HCT116 (cell line): ENCODE results near the gene PMEPA1. TPM values are rescaled to one million over a fixed set of nuclear protein-coding genes. Genes with fewer than 3 reads are reported as not detected.

ENCODE experiments used
- ATAC-seq: fragments of 200-7000 bp; cut with Tn5 transposase; 2 replicates; pipeline ENCODE4 v1.9.1; 2020; ENCODE audit warnings: mild to moderate bottlenecking, moderate library complexity
- BruUV-seq: library from RNA; stranded (reverse); fragments of 400-500 nt; replicated peaks from 2 replicates; lab custom pipeline; 2021; lab: Mats Ljungman, UMichigan
- CTCF ChIA-PET: fragments of 300-600 bp; sonication (Branson Sonifier 250); formaldehyde crosslinking; loops from one replicate; lab custom pipeline; 2021; ENCODE audit warnings: antibody characterized with exemption; lab: Charles Lee
- POLR2A ChIA-PET: fragments of 300-600, 350-600 bp; sonication (Branson Sonifier 250); formaldehyde crosslinking; loops from one replicate; lab custom pipeline; 2021; ENCODE audit warnings: antibody characterized with exemption; lab: Charles Lee
- RAD21 ChIA-PET, 2 experiments: fragments of 300-600 bp; sonication (Branson Sonifier 250); formaldehyde crosslinking; loops; one replicate each; lab custom pipeline; 2023; ENCODE audit warnings: low total read pairs in 2 of 2; ENCODE audit not compliant: uncharacterized antibody in 2 of 2, unreplicated experiment in 2 of 2, low non-redundant PET in 1 of 2; lab: Charles Lee
- DNase-seq: peaks from one replicate; pipeline ENCODE4 v3.0.0-alpha.2; 2010; ENCODE audit warnings: low read depth, low spot score
- H2AFZ ChIP-seq: fragments of 200-600 bp; shearing (Covaris generic), sonication (generic); 2 replicates; pipeline ENCODE4 v1.6.1; 2017; ENCODE audit warnings: low read depth, mixed run types, mixed read lengths, antibody characterized with exemption, low read length; ENCODE audit not compliant: poor library complexity, severe bottlenecking
- H3K27ac ChIP-seq: 2 replicates; pipeline ENCODE4 v1.5.1; 2012; ENCODE audit warnings: low read depth, low read length
- H3K27me3 ChIP-seq: fragments of 200-600 bp; sonication (generic); 2 replicates; pipeline ENCODE4 v1.6.1; 2016; ENCODE audit warnings: mixed run types, low read length, mixed read lengths; ENCODE audit not compliant: insufficient read depth
- H3K36me3 ChIP-seq, 2 experiments: fragments of 200-500 bp in 1 of 2; fragments of 200-600 bp in 1 of 2; sonication (Bioruptor generic) in 1 of 2; sonication (generic) in 1 of 2; 2 replicates each; pipeline versions ENCODE4 v1.5.1 to v1.6.1; 2014 to 2016; ENCODE audit warnings: low read length in 2 of 2, inconsistent platforms in 1 of 2, mixed read lengths in 1 of 2, mixed run types in 1 of 2; ENCODE audit not compliant: insufficient read depth in 2 of 2, control insufficient read depth in 1 of 2
- H3K4me1 ChIP-seq, 2 experiments: fragments of 200-600 bp in 1 of 2; sonication (generic) in 1 of 2; 2 replicates each; pipeline versions ENCODE4 v1.5.1 to v1.6.1; 2012 to 2017; ENCODE audit warnings: low read length in 2 of 2, inconsistent platforms in 1 of 2, mild to moderate bottlenecking in 1 of 2, mixed read lengths in 1 of 2, mixed run types in 1 of 2, moderate library complexity in 1 of 2; ENCODE audit not compliant: insufficient read depth in 2 of 2, control insufficient read depth in 1 of 2
- H3K4me2 ChIP-seq: fragments of 200-600 bp; sonication (generic); 2 replicates; pipeline ENCODE4 v1.6.1; 2017; ENCODE audit warnings: mixed run types, low read length, mixed read lengths
- H3K4me3 ChIP-seq, 2 experiments: fragments of 200-600 bp in 1 of 2; sonication (generic) in 1 of 2; replicated peaks in 1 of 2; 2 replicates each; pipeline ENCODE4 v1.5.1; 2011 to 2016; ENCODE audit warnings: low read length in 2 of 2, control low read depth in 1 of 2, low read depth in 1 of 2, mild to moderate bottlenecking in 1 of 2, mixed read lengths in 1 of 2, mixed run types in 1 of 2
- H3K79me2 ChIP-seq: fragments of 200-600 bp; sonication (generic); 2 replicates; pipeline ENCODE4 v1.6.1; 2017; ENCODE audit warnings: mild to moderate bottlenecking, mixed run types, low read length, moderate library complexity, mixed read lengths; ENCODE audit not compliant: insufficient read depth
- H3K9ac ChIP-seq: fragments of 200-600 bp; sonication (generic); 2 replicates; pipeline ENCODE4 v1.6.1; 2016; ENCODE audit warnings: low read length, mixed read lengths
- H3K9me2 ChIP-seq: fragments of 200-600 bp; sonication (generic), shearing (Covaris generic); 2 replicates; pipeline ENCODE4 v1.6.1; 2017; ENCODE audit warnings: mixed run types, mild to moderate bottlenecking, moderate library complexity; ENCODE audit not compliant: insufficient read depth
- H3K9me3 ChIP-seq, 2 experiments: fragments of 200-500 bp in 1 of 2; fragments of 200-600 bp in 1 of 2; sonication (Bioruptor generic) in 1 of 2; sonication (generic) in 1 of 2; 2 replicates each; pipeline ENCODE4 v1.6.1; 2014 to 2017; ENCODE audit warnings: low read length in 2 of 2, mixed read lengths in 2 of 2, inconsistent platforms in 1 of 2, low read depth in 1 of 2, mild to moderate bottlenecking in 1 of 2, mixed run types in 1 of 2, moderate library complexity in 1 of 2; ENCODE audit not compliant: control insufficient read depth in 1 of 2, insufficient read depth in 1 of 2
- H4K20me1 ChIP-seq: fragments of 200-600 bp; sonication (generic), shearing (Covaris generic); 2 replicates; pipeline ENCODE4 v1.6.1; 2017; ENCODE audit warnings: mixed run types, mild to moderate bottlenecking, moderate library complexity; ENCODE audit not compliant: insufficient read depth
- CBX3 ChIP-seq: IDR thresholded peaks from 2 replicates; pipeline ENCODE4 v1.6.1; 2012; ENCODE audit warnings: low read depth
- CTCF ChIP-seq, 3 experiments: fragments of 200-600 bp in 1 of 3; sonication (generic) in 1 of 3; IDR thresholded peaks in 2 of 3; conservative IDR thresholded peaks in 1 of 3; 2 replicates each; pipeline ENCODE4 v1.5.1; 2012 to 2017; ENCODE audit warnings: low read depth in 2 of 3, low read length in 2 of 3, antibody characterized with exemption in 1 of 3, borderline replicate concordance in 1 of 3, control low read depth in 1 of 3, mild to moderate bottlenecking in 1 of 3, mixed read lengths in 1 of 3, mixed run types in 1 of 3, moderate library complexity in 1 of 3; ENCODE audit not compliant: insufficient read depth in 1 of 3
- EZH2 ChIP-seq: fragments of 200-600 bp; sonication (generic); IDR thresholded peaks from 2 replicates; pipeline ENCODE4 v1.6.1; 2017; ENCODE audit warnings: antibody characterized with exemption, mixed run types
- EZH2phosphoT487 ChIP-seq: fragments of 200-600 bp; IDR thresholded peaks from 2 replicates; pipeline ENCODE4 v1.6.1; 2018; ENCODE audit warnings: antibody characterized with exemption, borderline replicate concordance
- FOSL1 ChIP-seq: IDR thresholded peaks from 2 replicates; pipeline ENCODE4 v1.6.1; 2012; ENCODE audit warnings: low read depth
- POLR2AphosphoS5 ChIP-seq: IDR thresholded peaks from 2 replicates; pipeline ENCODE4 v1.6.1; 2011; ENCODE audit warnings: mild to moderate bottlenecking, low read depth, low read length, moderate library complexity
- RAD21 ChIP-seq: IDR thresholded peaks from 2 replicates; pipeline ENCODE4 v1.6.1; 2012; ENCODE audit warnings: low read depth, mild to moderate bottlenecking
- SIN3A ChIP-seq: IDR thresholded peaks from 2 replicates; pipeline ENCODE4 v1.6.1; 2012; ENCODE audit warnings: low read depth
- SP1 ChIP-seq: IDR thresholded peaks from 2 replicates; pipeline ENCODE4 v1.6.1; 2012; ENCODE audit warnings: low read depth
- SRF ChIP-seq: IDR thresholded peaks from 2 replicates; pipeline ENCODE4 v1.6.1; 2012; ENCODE audit warnings: low read depth
- TCF7L2 ChIP-seq: IDR thresholded peaks from 2 replicates; pipeline ENCODE4 v1.7.0; 2011; ENCODE audit warnings: borderline replicate concordance, inconsistent platforms; ENCODE audit not compliant: insufficient read depth, insufficient read length; ENCODE audit errors: extremely low read depth
- ZNF274 ChIP-seq: fragments of 200-500 bp; sonication (Bioruptor generic); IDR thresholded peaks from 2 replicates; pipeline ENCODE4 v1.6.1; 2014; ENCODE audit warnings: mild to moderate bottlenecking, low read depth, low read length, inconsistent platforms
- intact Hi-C: fragments of 100-400 bp; cut with micrococcal nuclease; formaldehyde crosslinking; loops from 2 replicates; pipeline ENCODE4 v1.10.0; 2022
- total RNA-seq: library from RNA; stranded (reverse); gene quantifications from one replicate; pipeline ENCODE4 v1.2.1, GENCODE V29; 2021; ENCODE audit not compliant: unreplicated experiment

PMEPA1 gene
- total RNA-seq, 1 experiment from 2014 or later: 0.64 TPM

GRCh38 chr20:57704245-57704644, 5.6 kb downstream of the PMEPA1 start:
- DNase-seq: no peak
- Histone ChIP-seq H3K36me3 (no peaks in the 10 kb centered on the region), H3K9me3 (no peaks in the 10 kb centered on the region), H3K9ac (no peak overlapping the region), H3K4me2 (no peak overlapping the region), H3K27me3 (peaks cover 97% of the 10 kb centered on the region), H2AFZ (no peak overlapping the region), H3K27ac (no peak overlapping the region), H3K9me2 (no peaks in the 10 kb centered on the region), H4K20me1 (no peaks in the 10 kb centered on the region), H3K79me2 (no peaks in the 10 kb centered on the region), H3K4me1 (peaks cover 0 to 4% of the 10 kb centered on the region in 2 experiments; a peak in 3 of 4 replicates), H3K4me3 (no peak overlapping the region)
- CTCF ChIA-PET: no interaction called here
- no TSS peak for BruUV-seq
- POLR2A ChIA-PET: no interaction called here
- no peak for ATAC-seq
- intact Hi-C loops: no loop called here
- TF ChIP-seq CTCF (IDR thresholded peaks at IDR 0.05 in 2 of 3, conservative IDR thresholded peaks at IDR 0.05 in 1 of 3; ENCODE audit: borderline replicate concordance in 1 of 3, insufficient read depth in 1 of 3, low read depth in 2 of 3, low read length in 2 of 3) (no peak), EZH2 (no peak), FOSL1 (no peak), SP1 (no peak), SIN3A (no peak), CBX3 (no peak), POLR2AphosphoS5 (no peak), TCF7L2 (no peak), ZNF274 (no peak), EZH2phosphoT487 (no peak), RAD21 (no peak), SRF (no peak)
- TF ChIP-seq, all 23 proteins: peak for 0
- RAD21 ChIA-PET: no interaction called here
